OCI-LY3 (cell line): ENCODE data around the gene P4HB.

ENCODE experiments used
- EZH2phosphoT487 ChIP-seq: fragments of 200-600 bp; shearing (Covaris generic); IDR thresholded peaks from 2 replicates; pipeline ENCODE4 v1.6.1; 2018; ENCODE audit warnings: antibody characterized with exemption, mixed run types, low read depth
- TF ChIP-seq, protein P1 (sequence below): fragments of 200-600, 300-600 bp; sonication (generic); IDR thresholded peaks from 2 replicates; pipeline ENCODE4 v1.5.1; 2014; ENCODE audit warnings: antibody characterized with exemption, low read length, low read depth

DNA sequence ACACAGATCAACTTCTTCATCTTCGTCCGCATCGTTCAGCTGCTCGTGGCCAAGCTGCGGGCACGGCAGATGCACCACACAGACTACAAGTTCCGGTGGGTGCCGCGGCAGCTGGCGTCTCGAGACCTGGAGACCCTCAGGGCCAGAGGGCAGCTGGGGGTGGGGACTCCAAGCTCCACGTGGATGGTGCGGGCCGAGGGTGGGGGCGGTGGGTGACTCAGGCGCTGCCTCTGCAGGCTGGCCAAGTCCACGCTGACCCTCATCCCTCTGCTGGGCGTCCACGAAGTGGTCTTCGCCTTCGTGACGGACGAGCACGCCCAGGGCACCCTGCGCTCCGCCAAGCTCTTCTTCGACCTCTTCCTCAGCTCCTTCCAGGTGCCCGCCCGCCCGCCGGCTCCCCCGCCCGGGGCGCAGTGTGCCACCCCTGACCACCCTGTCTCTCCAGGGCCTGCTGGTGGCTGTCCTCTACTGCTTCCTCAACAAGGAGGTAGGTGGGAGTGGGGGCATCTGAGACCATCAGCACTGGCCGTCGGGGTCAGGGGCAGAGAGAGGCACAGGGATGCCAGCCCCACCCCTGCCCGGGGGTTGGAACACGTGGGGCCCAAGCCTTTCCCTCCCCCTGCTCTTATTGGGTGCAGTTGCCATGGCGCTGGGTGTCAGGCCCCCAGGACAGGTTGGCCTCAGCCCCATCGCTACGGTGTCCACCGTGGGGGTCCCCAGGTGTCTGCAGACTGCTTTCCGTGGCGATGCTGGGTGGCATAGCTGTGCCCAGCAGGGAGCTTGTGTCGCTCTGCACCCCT is 47.6 kb downstream of the P4HB start:
- TF ChIP-seq, protein P1, sequence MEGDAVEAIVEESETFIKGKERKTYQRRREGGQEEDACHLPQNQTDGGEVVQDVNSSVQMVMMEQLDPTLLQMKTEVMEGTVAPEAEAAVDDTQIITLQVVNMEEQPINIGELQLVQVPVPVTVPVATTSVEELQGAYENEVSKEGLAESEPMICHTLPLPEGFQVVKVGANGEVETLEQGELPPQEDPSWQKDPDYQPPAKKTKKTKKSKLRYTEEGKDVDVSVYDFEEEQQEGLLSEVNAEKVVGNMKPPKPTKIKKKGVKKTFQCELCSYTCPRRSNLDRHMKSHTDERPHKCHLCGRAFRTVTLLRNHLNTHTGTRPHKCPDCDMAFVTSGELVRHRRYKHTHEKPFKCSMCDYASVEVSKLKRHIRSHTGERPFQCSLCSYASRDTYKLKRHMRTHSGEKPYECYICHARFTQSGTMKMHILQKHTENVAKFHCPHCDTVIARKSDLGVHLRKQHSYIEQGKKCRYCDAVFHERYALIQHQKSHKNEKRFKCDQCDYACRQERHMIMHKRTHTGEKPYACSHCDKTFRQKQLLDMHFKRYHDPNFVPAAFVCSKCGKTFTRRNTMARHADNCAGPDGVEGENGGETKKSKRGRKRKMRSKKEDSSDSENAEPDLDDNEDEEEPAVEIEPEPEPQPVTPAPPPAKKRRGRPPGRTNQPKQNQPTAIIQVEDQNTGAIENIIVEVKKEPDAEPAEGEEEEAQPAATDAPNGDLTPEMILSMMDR = no peak
- TF ChIP-seq EZH2phosphoT487 = no peak
